RWPE1 (cell line): Measurements from ENCODE around the gene OR51A4.

Experiments used
- CTCF ChIA-PET: fragments of 350-600 bp; sonication (Branson Sonifier 250); formaldehyde crosslinking; extraction: SDS; loops from one replicate; lab custom pipeline; 2021; lab: Yijun Ruan, JAX
- POLR2A ChIA-PET: fragments of 400-600 bp; formaldehyde crosslinking; extraction: SDS; loops from one replicate; lab custom pipeline; 2020; ENCODE audit warnings: antibody characterized with exemption; ENCODE audit not compliant: low non-redundant PET; lab: Yijun Ruan, JAX
- DNase-seq: peaks from one replicate; pipeline ENCODE4 v3.0.0; 2012; ENCODE audit warnings: low spot score
- H3K27ac ChIP-seq: fragments of 450-650 bp; 2 replicates; pipeline ENCODE4 v1.5.1; 2017
- TF ChIP-seq, protein P1 (sequence below): fragments of 450-650 bp; conservative IDR thresholded peaks from 2 replicates; pipeline ENCODE4 v1.5.1; 2017; ENCODE audit warnings: low read depth, mild to moderate bottlenecking

The OR51A4 gene, protein sequence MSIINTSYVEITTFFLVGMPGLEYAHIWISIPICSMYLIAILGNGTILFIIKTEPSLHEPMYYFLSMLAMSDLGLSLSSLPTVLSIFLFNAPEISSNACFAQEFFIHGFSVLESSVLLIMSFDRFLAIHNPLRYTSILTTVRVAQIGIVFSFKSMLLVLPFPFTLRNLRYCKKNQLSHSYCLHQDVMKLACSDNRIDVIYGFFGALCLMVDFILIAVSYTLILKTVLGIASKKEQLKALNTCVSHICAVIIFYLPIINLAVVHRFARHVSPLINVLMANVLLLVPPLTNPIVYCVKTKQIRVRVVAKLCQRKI

GRCh38 chr11:4947505-4947904 is at the start of gene OR51A4:
Gene OR51A4, minus strand, starts transcription at chr11:4947605. Its CDS starts 505 bp downstream, at chr11:4947100.
- TF ChIP-seq, protein P1, sequence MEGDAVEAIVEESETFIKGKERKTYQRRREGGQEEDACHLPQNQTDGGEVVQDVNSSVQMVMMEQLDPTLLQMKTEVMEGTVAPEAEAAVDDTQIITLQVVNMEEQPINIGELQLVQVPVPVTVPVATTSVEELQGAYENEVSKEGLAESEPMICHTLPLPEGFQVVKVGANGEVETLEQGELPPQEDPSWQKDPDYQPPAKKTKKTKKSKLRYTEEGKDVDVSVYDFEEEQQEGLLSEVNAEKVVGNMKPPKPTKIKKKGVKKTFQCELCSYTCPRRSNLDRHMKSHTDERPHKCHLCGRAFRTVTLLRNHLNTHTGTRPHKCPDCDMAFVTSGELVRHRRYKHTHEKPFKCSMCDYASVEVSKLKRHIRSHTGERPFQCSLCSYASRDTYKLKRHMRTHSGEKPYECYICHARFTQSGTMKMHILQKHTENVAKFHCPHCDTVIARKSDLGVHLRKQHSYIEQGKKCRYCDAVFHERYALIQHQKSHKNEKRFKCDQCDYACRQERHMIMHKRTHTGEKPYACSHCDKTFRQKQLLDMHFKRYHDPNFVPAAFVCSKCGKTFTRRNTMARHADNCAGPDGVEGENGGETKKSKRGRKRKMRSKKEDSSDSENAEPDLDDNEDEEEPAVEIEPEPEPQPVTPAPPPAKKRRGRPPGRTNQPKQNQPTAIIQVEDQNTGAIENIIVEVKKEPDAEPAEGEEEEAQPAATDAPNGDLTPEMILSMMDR = no peak
- POLR2A ChIA-PET = no interaction called here
- H3K27ac ChIP-seq = no peak within 1 kb of the TSS
- CTCF ChIA-PET = no interaction called here
- DNase-seq = no peak

DNA sequence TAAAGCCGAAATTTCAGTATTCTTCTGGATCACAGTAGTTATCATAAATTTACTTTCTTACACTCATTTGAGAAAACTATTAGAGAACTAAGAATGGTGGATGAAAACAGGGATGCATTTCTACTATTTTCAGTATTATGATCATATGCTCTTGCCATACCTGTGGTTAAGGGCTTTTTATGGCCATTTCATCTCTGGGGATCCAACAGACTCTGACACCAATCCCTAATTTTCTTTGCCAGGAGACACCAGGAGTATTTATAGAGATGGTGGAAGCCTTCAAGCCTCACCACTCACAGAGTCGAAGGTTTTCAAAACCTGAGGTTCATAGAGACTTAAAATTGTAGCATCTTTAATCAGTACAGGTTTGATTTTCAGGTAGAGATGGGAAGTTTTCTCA is 47.1 kb upstream of the OR51A4 start, which contains the start of gene OR51L1:
Gene OR51L1 (plus strand): TSS at position 301 of the 400 bp plus-strand sequence. CDS start 4,132 bp downstream, outside the sequence.
- DNase-seq = no peak
- no peak within 1 kb of the TSS for H3K27ac ChIP-seq
- ChIA-PET CTCF (no interaction called here), POLR2A (no interaction called here)
- TF ChIP-seq, protein P1 = no peak

DNA sequence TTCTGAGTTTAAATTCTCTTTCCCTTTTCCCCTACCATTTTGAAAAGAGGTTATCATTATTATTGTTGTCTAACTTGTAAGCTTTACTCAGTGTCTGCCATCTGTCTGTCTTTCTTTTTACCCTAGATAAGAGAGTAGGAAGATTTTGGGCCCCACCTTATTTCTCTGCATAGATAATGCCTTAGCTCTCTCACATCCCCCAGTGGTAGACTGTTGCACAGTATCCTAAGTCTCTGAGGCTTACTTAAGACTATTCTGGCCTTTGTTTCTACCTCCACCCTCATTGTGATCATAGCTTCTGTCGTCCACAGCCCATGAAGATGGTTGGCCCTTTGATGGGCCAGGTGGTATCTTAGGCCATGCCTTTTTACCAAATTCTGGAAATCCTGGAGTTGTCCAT is 43.7 kb upstream of the OR51A4 start:
- CTCF ChIA-PET = interaction anchor here (1.0 kb wide), 1 partner anchor 13 kb away, joined by 3 read pairs; no protein-coding TSS in a partner anchor
- DNase-seq = no peak

GRCh38 chr11:4983841-4984240 is 36.4 kb upstream of the OR51A4 start:
- TF ChIP-seq, protein P1 = no peak
- CTCF ChIA-PET = no interaction called here
- POLR2A ChIA-PET = no interaction called here
- no peak for DNase-seq
- no peak overlapping the region for H3K27ac ChIP-seq

More for the DNA sequence above, 43.7 kb upstream of the OR51A4 start:
- H3K27ac ChIP-seq = no peak overlapping the region
- POLR2A ChIA-PET = no interaction called here
- TF ChIP-seq, protein P1 = no peak

- ChIA-PET POLR2A (no interaction called here), CTCF (no interaction called here)
- no peak for DNase-seq
- TF ChIP-seq, protein P1 = no peak
- no peak overlapping the region for H3K27ac ChIP-seq
Observed at GRCh38 chr11:4982678-4983077, 35.3 kb upstream of the OR51A4 start.

GRCh38 chr11:4979036-4979435 is 31.6 kb upstream of the OR51A4 start:
- H3K27ac ChIP-seq = no peak overlapping the region
- TF ChIP-seq, protein P1 = no peak
- DNase-seq = no peak
- POLR2A ChIA-PET = no interaction called here
- CTCF ChIA-PET = no interaction called here
